ENCODE data around the gene ZNF579. TPM values are rescaled to one million over a fixed set of nuclear protein-coding genes. Genes with fewer than 3 reads are reported as not detected.

ZNF579 gene
- total and polyA plus RNA-seq, 2 of the 13 experiments (the other 11 are each of a cell fraction or from before 2014, with no cell fraction given) = 2.1 to 2.9 TPM

- TF ChIP-seq AKNA (CRISPR knock-in tag; IDR thresholded peaks at IDR 0.05; ENCODE audit: borderline replicate concordance) (no peak), CREBL2 (CRISPR knock-in tag; IDR thresholded peaks at IDR 0.05; ENCODE audit: borderline replicate concordance) (no peak), ZNF317 (CRISPR knock-in tag; IDR thresholded peaks at IDR 0.05) (no peak), RFX5 (IDR thresholded peaks at IDR 0.05; ENCODE audit: low read depth, low read length) (no peak), NCOR1 (IDR thresholded peaks at IDR 0.05; ENCODE audit: borderline replicate concordance, low read length) (peak; percentile 40; the same call in 1 of the 2 replicates), ADNP (CRISPR knock-in tag; IDR thresholded peaks at IDR 0.05) (no peak), ZFP41 (CRISPR knock-in tag; IDR thresholded peaks at IDR 0.05; ENCODE audit: borderline replicate concordance) (no peak), ZNF580 (CRISPR knock-in tag; IDR thresholded peaks at IDR 0.05; ENCODE audit: borderline replicate concordance, low read depth) (peak; percentile 43; the same call in 1 of the 2 replicates), KMT2A (CRISPR knock-in tag; IDR thresholded peaks at IDR 0.05) (no peak), JUND (CRISPR knock-in tag; IDR thresholded peaks at IDR 0.05) (no peak), FIP1L1 (IDR thresholded peaks at IDR 0.05; ENCODE audit: borderline replicate concordance, insufficient read depth, low read depth, low read length) (no peak), ZNF343 (CRISPR knock-in tag; IDR thresholded peaks at IDR 0.05) (no peak), CCAR2 (optimal IDR thresholded peaks at IDR 0.05; ENCODE audit: low read depth, low read length) (no peak), FOXO1 (CRISPR knock-in tag; IDR thresholded peaks at IDR 0.05) (no peak), ZEB1 (IDR thresholded peaks at IDR 0.05; ENCODE audit: insufficient replicate concordance, low read depth) (no peak), MTA3 (CRISPR knock-in tag; IDR thresholded peaks at IDR 0.05) (no peak), TERF1 (CRISPR knock-in tag; IDR thresholded peaks at IDR 0.05) (no peak), BCL3 (CRISPR knock-in tag; IDR thresholded peaks at IDR 0.05) (no peak; the same call in 1 of the 2 replicates), HOXA3 (CRISPR knock-in tag; IDR thresholded peaks at IDR 0.05) (peak; percentile 94), RXRB (CRISPR knock-in tag; IDR thresholded peaks at IDR 0.05; ENCODE audit: borderline replicate concordance) (no peak), ELK4 (CRISPR knock-in tag; IDR thresholded peaks at IDR 0.05; ENCODE audit: borderline replicate concordance) (no peak), MAF1 (CRISPR knock-in tag; IDR thresholded peaks at IDR 0.05; ENCODE audit: borderline replicate concordance) (no peak), RCOR2 (CRISPR knock-in tag; IDR thresholded peaks at IDR 0.05) (no peak; the same call in 1 of the 2 replicates)
Observed at GRCh38 chr19:55599468-55599841, 18.8 kb upstream of the ZNF579 start, which contains the start of gene FIZ1 (continued).
